Esophagus mucosa (tissue), 1 donor: Measurements from ENCODE around the gene TBC1D9B. TPM values are rescaled to one million over a fixed set of nuclear protein-coding genes. Genes with fewer than 3 reads are reported as not detected.

Experiments
- ATAC-seq: fragments of 200-7000 bp; cut with Tn5 transposase; one replicate; pipeline ENCODE4 v1.9.1; 2020
- total RNA-seq: library from RNA; stranded (reverse); gene quantifications from one replicate; pipeline ENCODE4 v1.2.4, GENCODE V29; 2023
- donor health status: DM: yes; HTN: yes; CAD: no.

The TBC1D9B gene
- total RNA-seq, 1 donor from 2014 or later: 66.3 TPM

DNA sequence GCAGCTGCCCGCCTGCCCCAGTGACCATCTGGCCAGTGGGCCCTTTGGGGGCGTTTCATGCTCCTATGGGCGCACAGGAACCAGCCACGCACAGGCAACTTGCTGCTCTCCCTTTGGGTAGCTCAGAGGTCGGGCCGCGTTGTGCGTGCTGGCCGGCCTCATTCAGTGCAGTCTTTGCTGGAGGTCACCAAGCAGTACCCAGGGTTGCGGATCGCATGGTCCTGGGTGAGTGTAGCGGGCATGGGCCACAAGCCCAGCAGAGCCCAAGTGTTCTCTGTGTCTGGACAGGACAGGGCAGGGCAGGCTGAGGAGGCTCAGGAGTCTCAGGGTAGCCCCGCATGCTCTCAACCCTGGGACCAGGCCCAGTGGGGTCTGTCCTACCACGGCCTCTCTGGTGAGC is 39.2 kb downstream of the TBC1D9B start:
- ATAC-seq: no peak

DNA sequence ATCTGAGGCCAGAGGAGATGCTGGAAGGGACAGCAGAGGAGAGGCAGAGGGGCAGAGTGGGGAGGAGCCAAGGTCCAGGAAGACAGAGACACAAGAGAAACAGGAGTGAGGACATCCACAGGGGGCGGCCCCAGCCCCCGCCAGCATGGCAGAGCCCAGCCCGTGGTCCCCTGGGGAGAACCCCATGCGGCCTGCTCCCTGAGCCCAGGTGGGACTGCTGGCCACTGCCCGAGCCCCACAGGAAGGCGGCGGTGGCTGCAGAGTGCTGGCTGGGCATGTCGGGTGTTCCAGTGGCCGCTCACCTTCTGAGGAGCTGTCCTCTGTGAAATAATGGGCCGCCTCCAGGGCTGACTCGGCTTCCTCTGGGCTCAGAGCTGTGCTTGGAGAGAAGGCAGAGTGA is 40.2 kb downstream of the TBC1D9B start:
- no peak for ATAC-seq

DNA sequence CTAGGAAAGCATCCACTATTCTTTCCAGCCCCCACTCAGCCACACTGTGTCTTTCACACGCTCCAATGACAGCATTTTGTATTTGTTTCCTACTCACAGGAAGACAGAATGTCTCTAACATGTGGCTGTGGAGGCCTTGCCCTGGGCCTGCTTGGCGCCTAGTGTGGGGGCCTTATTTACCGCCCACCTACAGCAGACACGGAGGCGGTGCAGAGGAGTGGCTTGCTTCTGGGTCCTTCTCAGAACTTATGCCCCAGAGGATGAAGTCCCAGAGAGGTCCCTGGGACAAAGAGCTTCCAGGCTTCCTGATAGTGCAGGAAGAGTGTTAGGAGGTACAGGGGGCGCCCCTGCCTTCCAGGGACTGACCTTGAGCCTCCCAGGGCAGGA is 40.6 kb downstream of the TBC1D9B start:
- no peak for ATAC-seq

DNA sequence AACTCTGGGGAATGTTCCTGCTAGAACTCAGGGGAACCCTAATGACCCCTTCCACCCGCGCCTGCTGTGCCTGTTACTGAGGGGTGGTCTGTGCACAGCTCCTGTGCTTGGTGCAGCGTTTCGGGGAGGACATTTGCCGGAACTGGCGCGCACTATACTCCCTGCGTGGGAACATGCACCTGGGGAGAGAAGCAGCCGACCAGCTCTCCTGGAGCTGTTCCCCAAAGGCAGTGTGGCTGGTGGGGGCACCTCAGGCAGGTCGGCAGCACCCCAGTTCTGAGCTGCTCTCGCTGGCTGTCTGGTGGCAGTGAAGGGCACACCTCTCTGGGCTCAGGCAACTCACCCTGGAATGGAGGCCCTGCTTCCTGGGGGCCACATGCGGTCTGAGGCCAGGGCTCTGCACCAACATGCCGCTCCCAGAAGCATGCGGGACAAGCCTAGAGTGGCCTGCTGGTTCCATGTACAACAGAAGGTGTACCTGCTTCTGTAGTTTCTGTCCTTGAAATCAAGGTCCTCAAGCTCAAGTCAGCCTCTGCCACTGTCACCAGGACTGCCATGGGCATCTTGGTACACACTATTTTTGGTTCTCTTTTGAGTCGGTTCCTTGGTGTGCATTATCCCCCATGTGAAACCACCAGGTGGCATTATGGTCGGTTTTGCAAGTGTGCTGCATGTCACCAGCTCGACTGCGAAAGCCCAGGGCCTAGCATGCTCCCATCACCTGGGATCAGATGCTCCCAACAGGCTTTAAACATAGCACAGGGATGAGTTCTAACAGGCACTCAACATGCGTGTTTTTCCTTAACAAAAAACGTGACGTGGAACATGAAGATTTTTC is 41.2 kb downstream of the TBC1D9B start:
- peak; percentile 4 for ATAC-seq

DNA sequence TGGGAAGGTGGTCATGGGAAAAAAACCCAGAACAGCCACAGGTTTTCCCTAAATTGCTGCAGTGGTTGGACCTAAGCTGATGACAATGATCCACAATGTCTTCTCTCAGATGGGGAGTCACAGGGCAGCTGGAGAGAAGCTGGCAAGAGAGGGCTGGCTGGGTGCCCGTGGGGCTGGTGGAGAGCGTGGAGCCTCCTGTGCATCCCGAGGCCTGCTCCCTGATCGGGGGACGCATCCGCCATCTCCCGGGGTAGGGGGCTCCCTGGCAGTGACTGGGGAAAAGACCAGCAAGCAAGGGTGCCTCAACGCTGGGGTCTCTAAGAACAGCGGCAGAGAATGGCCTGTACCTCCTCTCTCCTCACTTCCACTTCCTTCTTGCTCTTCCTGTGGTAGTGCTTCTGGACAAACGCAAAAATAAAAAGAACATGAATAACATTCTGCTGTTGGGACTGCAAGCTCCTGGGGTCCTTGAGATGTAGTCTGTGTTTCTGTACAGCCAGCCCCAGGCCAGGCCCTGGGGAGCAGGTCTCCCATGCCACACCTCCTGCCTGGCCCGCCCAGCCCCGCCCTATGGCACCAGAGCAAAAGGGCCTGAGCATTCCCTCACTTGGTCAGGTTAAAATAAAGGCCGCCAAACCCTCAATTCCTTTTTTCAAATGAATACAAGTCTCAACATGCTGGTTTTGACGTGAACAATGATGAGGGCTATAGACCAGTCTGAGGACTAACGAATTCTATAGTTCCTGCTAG is 42.0 kb downstream of the TBC1D9B start:
- ATAC-seq: peak; percentile 58

DNA sequence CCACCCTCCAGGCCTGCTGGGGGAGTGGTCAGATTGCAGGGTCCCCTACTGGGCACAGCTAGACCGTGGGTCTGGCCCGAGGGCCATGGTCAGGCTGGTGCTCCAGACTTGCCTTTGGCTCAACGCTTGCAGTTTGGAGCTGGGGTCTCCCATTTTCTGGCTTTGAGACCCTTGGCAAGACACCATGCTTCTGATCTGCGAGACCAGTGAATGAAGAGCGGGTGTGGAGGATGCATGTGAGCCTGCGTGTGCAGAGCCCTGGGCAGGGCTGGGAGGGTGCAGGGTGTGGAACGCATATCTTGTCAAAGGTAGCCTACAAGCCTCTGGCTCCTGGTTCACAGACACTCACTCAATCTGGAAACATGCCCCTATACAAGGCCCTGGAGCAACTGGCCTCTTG is 43.0 kb downstream of the TBC1D9B start:
- ATAC-seq: no peak

DNA sequence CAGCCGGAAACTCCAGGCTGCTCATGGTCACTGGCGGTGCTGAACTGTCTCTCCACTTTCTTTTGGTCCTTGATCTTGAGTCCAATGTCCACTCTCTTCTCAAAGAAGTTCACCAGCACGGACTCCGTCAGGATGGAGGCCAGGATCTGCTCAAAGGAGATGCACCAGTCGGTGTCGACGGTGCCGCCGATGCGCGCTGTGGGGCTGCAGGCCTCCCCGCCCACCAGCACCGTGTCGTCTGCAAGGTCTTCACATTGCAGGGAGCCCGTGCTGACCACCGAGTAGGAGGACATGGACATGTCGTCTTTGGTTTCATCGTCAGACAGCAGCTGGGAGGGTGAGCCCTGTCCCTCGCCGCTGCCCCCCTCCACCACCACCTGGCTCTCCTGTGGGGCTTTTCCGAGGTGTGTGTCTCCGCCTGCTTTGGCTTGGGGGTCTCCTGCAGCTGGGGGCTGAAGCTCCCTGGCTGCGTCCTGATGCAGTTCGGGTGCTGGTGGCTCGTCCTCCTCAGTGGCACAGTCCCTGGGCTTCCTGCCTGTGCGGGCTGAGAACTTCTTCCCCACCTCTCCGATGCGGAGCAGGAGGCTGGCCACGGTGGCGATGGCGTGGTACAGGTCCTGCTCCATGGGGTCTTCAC is 44.1 kb downstream of the TBC1D9B start:
- no peak for ATAC-seq

DNA sequence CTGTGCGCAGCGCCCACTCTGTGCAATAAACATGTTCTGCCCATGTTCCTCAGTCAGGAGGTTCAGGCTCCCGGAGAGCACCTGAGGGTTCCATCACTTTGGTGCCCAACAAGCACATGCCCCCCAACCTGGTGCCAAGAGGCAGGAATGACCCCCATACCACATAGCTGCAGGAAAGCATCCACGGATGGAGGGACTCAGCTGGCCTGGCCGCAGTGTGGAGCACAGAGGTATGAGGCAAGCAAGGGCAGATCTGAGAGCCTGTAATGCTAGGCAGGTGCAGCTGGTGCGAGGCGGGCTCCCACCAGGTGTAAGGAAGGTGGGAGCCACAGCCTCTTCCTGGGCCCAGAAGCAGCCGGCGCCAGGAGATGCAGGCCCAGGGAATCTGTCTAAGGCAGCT is 44.8 kb downstream of the TBC1D9B start:
- no peak for ATAC-seq

DNA sequence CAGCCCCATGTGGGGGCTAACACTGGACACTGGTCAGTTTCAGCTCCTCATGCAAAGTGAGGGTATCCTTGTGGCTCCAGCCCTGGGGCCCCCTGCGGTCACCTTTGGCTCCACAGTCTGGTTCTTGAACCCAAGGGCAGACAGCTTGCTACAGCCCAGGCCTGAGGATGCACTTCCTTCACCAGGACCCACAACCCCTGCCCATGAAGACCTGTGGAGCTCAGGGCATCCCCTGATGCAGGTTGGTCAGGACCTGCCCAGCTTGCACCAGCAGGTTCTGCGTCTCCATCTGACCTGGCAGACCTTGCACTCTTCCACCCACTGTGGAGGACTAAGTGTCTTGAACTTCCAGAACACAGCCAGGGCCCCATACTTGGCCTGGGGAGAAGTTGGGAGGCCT is 45.4 kb downstream of the TBC1D9B start:
- no peak for ATAC-seq

DNA sequence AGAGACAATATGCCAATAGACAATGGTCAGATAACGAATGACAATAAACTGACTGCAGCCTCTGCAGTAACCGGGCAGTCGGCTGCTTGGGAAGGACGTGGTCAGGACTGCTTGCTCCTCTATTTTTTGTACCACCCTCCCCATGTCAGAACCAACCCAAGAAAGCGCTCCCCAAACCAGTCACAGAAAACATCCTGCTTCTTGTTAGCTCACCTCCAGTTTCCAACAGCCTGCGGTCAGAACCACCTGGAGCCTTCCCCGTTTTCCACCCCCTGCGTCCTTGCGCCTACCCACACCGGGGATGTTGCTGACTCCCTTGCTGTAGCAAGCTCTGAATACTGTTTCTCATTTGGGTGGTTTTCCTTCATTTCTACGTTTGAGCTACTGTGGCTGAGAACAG is 47.4 kb downstream of the TBC1D9B start:
- ATAC-seq: no peak

DNA sequence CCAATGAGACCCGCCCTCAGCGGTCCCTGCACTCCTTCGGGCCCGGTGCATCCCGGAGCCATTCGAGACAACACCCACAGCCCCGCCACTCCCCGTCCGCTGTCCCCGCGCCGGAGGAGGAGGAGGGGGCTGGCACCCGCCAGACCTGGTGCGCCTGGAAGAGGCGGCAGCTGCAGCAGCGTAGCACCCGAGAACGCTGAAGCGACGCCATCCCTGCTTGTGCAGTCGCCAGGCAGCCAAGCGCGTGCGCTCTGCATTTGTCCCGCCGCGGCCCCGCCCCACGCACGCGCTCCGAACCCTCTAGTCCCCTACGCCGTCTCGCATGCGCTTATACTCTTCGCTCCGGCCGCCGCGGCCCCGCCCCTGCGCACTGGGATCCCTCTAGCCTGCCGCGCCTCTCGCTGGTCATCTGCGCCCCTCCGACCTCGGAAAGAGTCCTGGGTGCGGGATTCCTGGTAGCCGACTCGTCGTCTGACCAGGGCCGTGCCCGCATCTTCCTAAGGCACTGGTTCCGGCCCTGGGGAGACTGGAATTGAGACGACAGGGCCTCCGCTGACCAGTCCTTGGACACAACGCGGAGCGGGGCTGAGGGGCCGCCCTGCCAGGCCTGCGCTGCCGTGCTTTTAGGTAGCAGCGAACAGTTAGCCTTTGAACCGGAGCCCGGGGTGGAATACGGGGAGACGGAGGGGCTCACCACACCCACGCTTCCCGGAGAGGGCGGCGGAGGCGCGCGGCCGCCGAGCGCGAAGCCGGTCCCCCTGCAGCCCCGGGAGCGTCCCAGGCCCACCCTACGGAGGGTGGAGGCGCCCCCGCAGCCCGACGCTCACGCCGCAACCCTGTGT is 48.9 kb downstream of the TBC1D9B start, which contains the start of gene MRNIP:
Gene MRNIP, minus strand, starts transcription at position 232 of the 842 bp plus-strand sequence. Its CDS starts 21 bp downstream, at position 211.
- peak; percentile 97 for ATAC-seq

DNA sequence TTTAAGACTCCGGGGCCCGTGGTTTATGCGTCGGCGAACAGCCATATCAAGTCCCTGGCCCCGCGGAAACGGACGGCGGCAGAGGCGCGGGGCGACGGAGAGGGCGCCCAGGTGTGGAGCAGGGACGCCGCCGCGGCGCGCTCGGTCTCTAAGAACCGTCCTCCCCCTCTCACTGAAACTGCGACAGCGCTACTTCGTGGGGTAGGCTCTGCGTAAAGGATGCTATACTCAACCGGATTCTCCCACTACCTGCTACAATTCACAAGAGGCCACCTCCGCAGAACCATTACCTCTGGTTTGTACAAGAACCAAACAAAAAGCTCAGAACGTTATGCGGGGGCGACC is 49.5 kb downstream of the TBC1D9B start:
- ATAC-seq: peak; percentile 50

DNA sequence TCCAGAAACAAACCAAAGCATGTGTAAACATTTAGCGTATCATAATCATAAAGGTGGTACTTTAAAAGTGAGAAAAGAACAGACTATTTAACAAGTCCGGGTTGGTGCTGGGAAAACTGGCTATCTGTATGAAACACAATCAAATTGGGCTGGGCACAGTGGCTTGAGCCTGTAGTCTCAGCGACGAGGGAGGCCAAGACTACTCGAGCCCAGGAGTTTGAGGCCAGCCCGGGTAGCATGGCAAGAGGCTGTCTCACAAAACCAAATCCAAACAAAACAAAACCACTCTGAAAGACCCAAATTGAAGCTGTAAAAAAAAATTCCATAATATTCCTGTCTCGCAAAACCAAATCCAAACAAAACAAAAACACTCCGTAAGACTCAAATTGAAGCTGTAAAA is 53.3 kb downstream of the TBC1D9B start:
- ATAC-seq: no peak

DNA sequence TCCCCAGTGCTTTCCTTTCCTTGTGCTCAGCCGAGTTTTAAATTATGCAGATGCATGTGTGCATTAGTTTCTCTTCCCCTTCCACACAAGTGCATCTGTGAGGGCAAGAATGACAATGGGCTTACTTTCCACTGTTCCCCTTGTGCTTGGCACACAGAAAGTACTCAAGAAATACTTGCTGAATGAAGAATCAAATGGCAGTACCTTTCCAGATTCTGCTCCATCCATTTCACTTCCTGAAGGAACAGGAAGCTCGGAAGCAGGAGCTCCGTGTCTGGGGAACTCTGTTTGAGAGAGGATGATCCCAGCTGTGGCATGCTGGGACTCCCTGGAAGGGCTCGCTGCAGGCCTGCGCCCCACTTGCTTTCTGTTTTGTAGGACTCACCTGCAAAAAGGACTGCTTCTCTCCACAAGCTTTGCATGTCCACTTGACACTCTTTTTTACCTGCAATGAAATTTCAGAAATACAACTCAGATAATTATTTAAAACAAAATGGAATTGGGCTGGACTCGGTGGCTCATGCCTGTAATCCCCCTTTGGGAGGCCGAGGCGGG is 54.6 kb downstream of the TBC1D9B start:
- ATAC-seq: no peak

DNA sequence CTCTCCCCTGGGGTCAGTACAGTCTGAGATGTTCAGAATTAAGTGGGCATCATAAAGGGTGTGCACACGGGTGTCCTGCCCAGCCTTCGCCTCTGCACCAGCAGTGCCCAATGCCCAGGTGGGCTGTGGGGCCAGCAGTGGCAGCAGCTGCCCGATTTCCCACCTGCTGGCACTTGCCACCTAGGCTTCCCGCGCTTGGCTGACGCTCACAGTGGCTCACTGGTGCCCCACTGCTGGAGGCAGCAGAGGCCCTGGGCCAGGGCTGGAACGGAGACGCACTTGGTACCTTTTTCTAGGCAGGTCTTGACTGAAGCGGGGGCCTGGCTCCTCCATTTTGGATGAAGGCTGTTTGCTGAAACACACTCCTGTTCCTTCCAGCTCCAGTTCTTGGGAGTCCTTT is 66.1 kb downstream of the TBC1D9B start:
- ATAC-seq: no peak

DNA sequence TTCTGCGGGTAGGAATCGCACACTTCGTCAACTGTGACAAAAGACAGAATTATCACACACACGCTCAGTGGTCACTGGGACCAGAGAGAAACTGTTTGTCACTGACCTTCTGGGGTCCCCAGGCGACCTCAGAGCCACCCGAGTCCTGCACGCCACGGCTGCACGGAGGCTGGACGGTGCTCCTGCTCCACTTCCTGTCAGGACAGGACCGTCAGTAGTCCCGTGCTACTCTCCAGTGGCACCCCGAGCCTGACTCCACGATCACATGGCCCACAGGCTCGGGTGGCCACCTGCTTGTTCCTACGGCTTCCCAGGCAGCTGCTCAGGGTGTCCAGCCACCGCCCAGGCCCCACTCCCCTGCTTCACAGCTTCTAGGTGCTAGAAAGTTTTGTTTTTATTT is 66.9 kb downstream of the TBC1D9B start:
- no peak for ATAC-seq

DNA sequence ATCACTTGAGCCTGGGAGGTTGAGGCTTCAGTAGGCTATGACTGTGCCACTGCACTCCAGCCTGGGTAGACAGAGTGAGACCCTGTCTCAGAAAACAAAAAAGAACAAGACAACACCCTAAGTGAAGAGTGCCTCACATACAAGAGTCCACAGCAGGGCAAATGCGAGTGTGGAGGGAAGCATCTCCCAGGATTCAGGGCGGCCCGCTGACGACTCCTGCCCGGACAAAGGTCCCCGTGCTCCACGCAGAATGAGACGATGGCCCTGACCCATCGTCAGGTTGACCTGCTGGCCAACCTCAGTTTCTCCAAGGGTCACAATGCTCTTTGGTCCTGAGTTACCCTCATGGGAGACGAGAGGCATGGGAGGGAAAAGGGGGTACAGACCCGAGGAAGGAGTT is 67.4 kb downstream of the TBC1D9B start:
- no peak for ATAC-seq

DNA sequence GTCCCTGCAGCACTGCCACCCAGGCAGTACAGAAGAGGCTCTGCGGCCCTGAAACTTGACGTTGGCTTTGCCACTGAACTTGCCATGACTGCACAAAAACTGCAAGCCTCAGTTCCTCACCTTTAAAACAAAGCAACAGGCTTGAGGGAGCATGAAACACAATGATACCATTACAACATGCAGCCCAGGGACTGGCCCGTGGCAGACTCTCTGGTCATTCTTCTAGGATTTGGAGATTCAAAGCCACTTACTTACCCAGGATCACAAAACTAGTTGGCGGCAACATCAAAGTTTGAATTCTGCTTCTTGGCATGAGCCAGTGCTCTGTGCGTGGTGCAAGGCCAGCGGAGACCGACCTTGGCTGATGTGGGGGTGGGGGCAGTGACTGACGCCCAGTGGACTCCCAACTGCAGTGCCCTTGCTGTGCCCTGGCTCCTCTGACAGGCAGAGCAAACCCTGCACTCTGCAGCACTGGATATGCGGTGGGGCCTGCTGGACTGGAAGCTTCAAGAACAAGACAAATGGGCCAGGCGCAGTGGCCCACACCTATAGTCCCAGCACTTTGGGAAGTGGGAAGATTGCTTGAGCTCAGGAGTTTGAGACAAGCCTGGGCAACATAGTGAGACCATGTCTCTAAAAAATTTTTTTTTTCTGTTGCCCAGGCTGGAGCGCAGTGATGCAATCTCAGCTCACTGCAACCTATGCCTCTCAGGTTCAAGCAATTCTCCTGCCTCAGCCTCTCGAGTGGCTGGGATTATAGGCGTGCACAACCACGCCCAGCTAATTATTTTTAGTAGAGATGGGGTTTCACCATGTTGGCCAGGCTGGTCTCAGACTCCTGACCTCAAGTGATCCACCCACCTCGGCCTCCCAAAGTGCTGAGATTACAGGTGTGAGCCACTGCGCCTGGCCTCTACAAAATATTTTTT is 68.1 kb downstream of the TBC1D9B start:
- ATAC-seq: peak; percentile 55

DNA sequence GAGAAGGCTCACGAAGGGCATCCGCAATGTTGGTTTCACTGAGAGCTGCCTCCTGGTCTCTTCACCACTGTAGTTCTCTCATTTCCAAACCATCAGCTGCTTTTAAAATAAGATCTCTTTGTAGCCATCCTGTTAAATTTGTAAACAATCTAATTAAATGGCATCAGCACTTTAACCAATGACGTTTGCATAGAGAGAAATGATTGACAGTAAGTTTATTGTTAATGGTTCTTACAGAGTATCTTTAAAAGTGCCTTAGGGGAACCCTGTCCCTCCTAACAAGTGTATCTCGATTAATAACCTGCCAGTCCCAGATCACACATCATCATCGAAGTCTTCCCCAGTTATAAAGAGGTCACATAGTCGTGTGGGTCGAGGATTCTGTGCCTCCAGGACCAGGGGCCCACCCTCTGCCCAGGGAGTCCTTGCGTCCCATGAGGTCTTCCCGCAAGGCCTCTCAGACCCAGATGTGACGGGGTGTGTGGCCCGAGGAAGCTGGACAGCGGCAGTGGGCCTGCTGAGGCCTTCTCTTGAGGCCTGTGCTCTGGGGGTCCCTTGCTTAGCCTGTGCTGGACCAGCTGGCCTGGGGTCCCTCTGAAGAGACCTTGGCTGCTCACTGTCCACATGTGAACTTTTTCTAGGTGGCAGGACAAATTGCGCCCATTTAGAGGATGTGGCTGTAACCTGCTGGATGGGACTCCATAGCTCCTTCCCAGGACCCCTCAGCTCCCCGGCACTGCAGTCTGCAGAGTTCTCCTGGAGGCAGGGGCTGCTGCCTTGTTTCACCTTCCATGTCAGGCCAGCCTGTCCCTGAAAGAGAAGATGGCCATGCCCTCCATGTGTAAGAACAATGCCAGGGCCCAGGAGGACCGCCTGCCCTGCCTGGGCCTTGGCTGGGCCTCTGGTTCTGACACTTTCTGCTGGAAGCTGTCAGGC is 70.4 kb downstream of the TBC1D9B start:
- peak; percentile 7 for ATAC-seq
